ENCODE data around the gene SPNS1. TPM values are rescaled to one million over a fixed set of nuclear protein-coding genes. Genes with fewer than 3 reads are reported as not detected.
A peak's percentile ranks its signal among the peaks of the same experiment; 100 is the strongest.
"Not testable (repeated sequence)": the region's sequence is repeated elsewhere in the genome, so short reads cannot be mapped to it uniquely, and the experiment has no call there.

Gene SPNS1, protein sequence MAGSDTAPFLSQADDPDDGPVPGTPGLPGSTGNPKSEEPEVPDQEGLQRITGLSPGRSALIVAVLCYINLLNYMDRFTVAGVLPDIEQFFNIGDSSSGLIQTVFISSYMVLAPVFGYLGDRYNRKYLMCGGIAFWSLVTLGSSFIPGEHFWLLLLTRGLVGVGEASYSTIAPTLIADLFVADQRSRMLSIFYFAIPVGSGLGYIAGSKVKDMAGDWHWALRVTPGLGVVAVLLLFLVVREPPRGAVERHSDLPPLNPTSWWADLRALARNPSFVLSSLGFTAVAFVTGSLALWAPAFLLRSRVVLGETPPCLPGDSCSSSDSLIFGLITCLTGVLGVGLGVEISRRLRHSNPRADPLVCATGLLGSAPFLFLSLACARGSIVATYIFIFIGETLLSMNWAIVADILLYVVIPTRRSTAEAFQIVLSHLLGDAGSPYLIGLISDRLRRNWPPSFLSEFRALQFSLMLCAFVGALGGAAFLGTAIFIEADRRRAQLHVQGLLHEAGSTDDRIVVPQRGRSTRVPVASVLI
- total RNA-seq (2021; fragmentation: NEBNext Ultra II Directional; extraction: Animal tissue kit (Norgen Biotek cat#: 25700)), result 10 to 100 TPM; 36.9 to 43.0 (median 39.9) TPM
- long read RNA-seq, transcript SPNS1-207 (13 exons, 1,979 nt), result minor isoform, 5 of 93 reads
- long read RNA-seq, transcript SPNS1-201 (12 exons, 2,208 nt), result major isoform, 45 of 93 reads
- long read RNA-seq, partial matches to known transcripts, result 22 of 93 reads
- long read RNA-seq, other reads (novel, unspliced or antisense), result 15 of 93 reads

DNA sequence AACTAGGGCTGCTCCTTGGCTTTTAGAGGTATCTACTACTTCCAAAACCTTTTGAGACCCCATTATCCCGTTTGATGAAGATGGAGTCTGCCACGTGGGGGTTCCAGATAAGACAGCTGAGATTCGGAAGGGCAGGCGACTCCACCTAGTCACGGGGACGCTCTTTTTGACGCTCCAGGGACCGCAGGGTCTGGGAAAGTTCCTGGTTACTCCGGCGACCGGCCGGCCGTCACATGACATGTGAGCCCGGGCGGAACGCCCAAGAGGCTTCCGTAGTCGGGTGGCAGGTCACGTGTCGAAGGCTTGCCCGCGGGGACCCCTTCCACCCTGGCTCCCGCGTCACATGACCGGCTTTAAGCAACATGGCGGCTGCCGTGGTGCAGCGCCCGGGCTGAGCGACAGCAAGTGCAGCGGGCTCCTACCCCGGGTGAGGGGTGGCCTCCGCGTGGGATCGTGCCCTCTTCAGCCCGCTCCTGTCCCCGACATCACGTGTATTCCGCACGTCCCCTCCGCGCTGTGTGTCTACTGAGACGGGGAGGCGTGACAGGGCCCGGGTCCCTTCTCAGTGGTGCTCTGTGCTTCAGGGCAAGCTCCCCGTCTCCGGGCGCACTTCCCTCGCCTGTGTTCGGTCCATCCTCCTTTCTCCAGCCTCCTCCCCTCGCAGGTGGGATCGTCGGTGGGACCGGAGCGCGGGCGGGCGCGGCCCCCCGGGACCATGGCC lies at the start of gene SPNS1:
Gene SPNS1 (plus strand): TSS at position 342 of the 721 bp plus-strand sequence. CDS start 374 bp downstream, at position 716.
- peaks cover 26% of the 10 kb centered on the region for H3K4me1 Mint-ChIP-seq (ENCODE audit: low read depth)
- TF ChIP-seq, protein P1, sequence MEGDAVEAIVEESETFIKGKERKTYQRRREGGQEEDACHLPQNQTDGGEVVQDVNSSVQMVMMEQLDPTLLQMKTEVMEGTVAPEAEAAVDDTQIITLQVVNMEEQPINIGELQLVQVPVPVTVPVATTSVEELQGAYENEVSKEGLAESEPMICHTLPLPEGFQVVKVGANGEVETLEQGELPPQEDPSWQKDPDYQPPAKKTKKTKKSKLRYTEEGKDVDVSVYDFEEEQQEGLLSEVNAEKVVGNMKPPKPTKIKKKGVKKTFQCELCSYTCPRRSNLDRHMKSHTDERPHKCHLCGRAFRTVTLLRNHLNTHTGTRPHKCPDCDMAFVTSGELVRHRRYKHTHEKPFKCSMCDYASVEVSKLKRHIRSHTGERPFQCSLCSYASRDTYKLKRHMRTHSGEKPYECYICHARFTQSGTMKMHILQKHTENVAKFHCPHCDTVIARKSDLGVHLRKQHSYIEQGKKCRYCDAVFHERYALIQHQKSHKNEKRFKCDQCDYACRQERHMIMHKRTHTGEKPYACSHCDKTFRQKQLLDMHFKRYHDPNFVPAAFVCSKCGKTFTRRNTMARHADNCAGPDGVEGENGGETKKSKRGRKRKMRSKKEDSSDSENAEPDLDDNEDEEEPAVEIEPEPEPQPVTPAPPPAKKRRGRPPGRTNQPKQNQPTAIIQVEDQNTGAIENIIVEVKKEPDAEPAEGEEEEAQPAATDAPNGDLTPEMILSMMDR (IDR thresholded peaks at IDR 0.05), result no peak
- peak; percentile 97 for DNase-seq
- H3K36me3 Mint-ChIP-seq (ENCODE audit: low read depth), result peaks cover 8% of the 10 kb centered on the region; the same call in 1 of the 2 replicates
- H3K27me3 Mint-ChIP-seq (ENCODE audit: insufficient read depth), result no peaks in the 10 kb centered on the region; the same call in 1 of the 2 replicates
- H3K27ac Mint-ChIP-seq, result peak within 1 kb of the TSS; percentile 100
- H3K9me3 Mint-ChIP-seq, result no peaks in the 10 kb centered on the region
- peak within 1 kb of the TSS; percentile 99 for H3K4me3 Mint-ChIP-seq

DNA sequence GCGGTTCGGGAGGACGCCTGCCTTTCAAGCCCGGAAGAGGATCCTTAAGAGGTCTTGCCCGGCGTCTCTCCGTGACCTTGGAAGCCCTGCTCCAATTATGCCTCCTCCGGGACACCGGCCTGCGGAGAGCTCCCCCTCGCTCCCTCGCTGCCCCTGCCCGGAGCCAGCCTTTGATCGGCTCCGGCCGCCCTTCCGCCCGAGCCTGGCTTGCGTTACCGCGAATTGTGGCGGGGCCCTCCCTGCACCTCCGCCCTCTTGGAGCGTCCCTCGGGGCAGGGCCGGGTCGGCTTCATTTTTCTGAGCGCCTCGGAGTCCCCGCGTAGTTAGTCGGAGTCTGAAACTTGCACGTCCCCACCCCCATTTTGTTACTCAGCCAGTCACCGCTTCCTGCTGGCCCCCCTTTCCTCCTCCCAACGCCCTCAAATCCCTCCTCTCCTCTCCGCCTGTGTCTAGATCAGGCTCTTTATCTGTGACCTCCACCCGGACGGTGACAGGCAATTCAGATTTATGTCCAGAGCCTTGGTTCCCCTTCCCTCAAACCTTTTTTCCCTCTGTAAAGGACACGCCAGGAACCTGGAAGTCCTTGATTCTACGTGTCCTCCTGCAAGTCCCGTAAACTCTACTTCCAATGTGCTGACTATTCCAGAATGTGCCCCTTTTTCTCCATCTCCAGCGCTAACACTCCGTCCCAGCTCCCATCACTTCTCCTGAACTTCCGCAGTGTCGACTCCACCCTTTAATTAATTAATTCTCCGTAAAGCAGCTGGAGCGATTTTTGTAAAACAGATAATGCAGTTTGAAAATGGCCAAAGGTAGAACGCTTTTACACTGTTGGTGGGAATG lies 49.0 kb upstream of the SPNS1 start:
- H3K27ac Mint-ChIP-seq, result peak overlapping the region; percentile 92
- peak overlapping the region; percentile 94 for H3K4me3 Mint-ChIP-seq
- H3K9me3 Mint-ChIP-seq, result no peaks in the 10 kb centered on the region
- H3K27me3 Mint-ChIP-seq (ENCODE audit: insufficient read depth), result peaks cover 4% of the 10 kb centered on the region; the same call in 1 of the 2 replicates
- H3K36me3 Mint-ChIP-seq (ENCODE audit: low read depth), result peaks cover 6% of the 10 kb centered on the region; the same call in 1 of the 2 replicates
- peaks cover 11% of the 10 kb centered on the region; the same call in 1 of the 2 replicates for H3K4me1 Mint-ChIP-seq (ENCODE audit: low read depth)
- DNase-seq, result peak; percentile 70
- TF ChIP-seq, protein P1 (IDR thresholded peaks at IDR 0.05), result no peak

DNA sequence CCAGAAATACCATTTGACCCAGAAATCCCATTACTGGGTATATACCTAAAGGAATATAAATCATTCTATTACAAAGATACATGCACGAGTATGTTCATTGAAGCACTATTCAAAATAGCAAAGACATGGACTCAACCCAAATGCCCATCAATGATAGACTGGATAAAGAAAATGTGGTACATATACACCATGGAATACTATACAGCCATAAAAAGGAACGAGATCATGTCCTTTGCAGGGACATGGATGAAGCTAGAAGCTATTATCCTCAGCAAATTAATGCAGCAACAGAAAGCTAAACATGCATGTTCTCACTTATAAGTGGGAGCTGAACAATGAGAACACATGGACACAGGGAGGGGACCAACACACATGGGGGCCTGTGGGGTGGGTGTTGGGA lies 48.3 kb upstream of the SPNS1 start:
- H3K36me3 Mint-ChIP-seq (ENCODE audit: low read depth); DNase-seq; H3K27me3 Mint-ChIP-seq (ENCODE audit: insufficient read depth); H3K9me3 Mint-ChIP-seq: not testable (repeated sequence)
- H3K4me3 Mint-ChIP-seq, result peak overlapping the region; percentile 94
- peak overlapping the region; percentile 92 for H3K27ac Mint-ChIP-seq
- peaks cover 11% of the 10 kb centered on the region; the same call in 1 of the 2 replicates for H3K4me1 Mint-ChIP-seq (ENCODE audit: low read depth)

DNA sequence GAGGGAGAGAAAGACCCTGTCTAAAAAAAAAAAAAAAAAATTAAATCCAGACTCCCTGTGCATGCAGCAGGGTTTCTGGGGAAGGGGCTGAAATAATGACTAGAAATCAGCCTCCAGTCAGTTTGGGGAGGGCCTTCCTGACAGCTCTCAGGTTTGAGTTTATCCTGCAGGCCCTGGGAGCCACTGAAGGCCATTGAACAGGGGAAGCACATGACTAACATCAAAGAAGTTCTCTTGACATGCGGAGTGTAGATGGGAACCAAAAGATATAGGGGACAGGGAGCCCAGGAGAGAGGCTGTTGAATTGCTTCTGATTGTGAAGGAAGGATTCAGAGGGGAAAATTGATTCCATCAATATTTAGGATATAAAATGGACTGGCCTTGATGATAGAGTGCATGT lies 46.8 kb upstream of the SPNS1 start:
- Mint-ChIP-seq H3K36me3 (ENCODE audit: low read depth) (no peaks in the 10 kb centered on the region), H3K27me3 (ENCODE audit: insufficient read depth) (peaks cover 6% of the 10 kb centered on the region; the same call in 1 of the 2 replicates), H3K9me3 (no peaks in the 10 kb centered on the region), H3K4me3 (no peak overlapping the region), H3K27ac (no peak overlapping the region), H3K4me1 (ENCODE audit: low read depth) (peaks cover 11% of the 10 kb centered on the region; the same call in 1 of the 2 replicates)
- TF ChIP-seq, protein P1 (IDR thresholded peaks at IDR 0.05), result no peak
- no peak for DNase-seq

DNA sequence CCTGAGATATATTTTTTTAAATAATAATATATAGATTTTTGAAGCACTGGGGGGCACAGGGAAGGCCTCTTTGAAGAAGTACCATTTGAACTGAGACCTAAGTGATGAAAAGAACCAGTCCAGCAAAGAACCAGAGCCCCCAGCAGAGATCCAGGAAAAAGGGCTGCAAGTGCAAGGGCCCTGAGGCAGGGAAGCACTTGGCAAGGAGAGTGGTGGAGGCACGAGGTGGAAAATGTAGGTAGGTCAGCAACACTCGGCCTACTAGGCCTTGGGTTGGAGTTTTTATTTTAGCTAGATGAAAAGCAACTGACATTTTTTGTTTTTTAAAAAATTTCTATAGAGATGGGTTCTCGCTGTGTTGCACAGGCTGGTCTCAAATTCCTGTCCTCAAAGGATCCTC lies 44.4 kb upstream of the SPNS1 start:
- Mint-ChIP-seq H3K27me3 (ENCODE audit: insufficient read depth) (peaks cover 11% of the 10 kb centered on the region), H3K9me3 (no peaks in the 10 kb centered on the region), H3K4me3 (no peak overlapping the region), H3K27ac (no peak overlapping the region), H3K4me1 (ENCODE audit: low read depth) (peaks cover 5% of the 10 kb centered on the region; the same call in 1 of the 2 replicates), H3K36me3 (ENCODE audit: low read depth) (0 out of 2 replicates have a peak, but pooled peaks cover 3% of the 10 kb centered on the region)
- TF ChIP-seq, protein P1 (IDR thresholded peaks at IDR 0.05), result no peak
- no peak for DNase-seq

Data from HFFc6 (cell line).